BLaER1 treated with 17β-estradiol and CSF1 and Interleukin-3, amounts not matched to agents 10 nM and 100 nM (cell line): ENCODE measurements around the gene DDX59.

Source experiments
- H3K27ac ChIP-seq, 11 experiments: shearing (Covaris generic); formaldehyde crosslinking; 2 replicates each; pipeline ENCODE4 v1.8.1; 2022
- H3K27me3 ChIP-seq, 11 experiments: shearing (Covaris generic); formaldehyde crosslinking; 2 replicates each; pipeline ENCODE4 v1.8.1; 2022
- H3K36me3 ChIP-seq, 11 experiments: shearing (Covaris generic); formaldehyde crosslinking; 2 replicates each; pipeline ENCODE4 v1.8.1; 2022
- H3K4me1 ChIP-seq, 10 experiments: shearing (Covaris generic); formaldehyde crosslinking; 2 replicates each; pipeline ENCODE4 v1.8.1; 2022
- H3K4me2 ChIP-seq, 11 experiments: shearing (Covaris generic); formaldehyde crosslinking; 2 replicates each; pipeline ENCODE4 v1.8.1; 2022
- H3K4me3 ChIP-seq, 10 experiments: shearing (Covaris generic); formaldehyde crosslinking; 2 replicates each; pipeline ENCODE4 v1.8.1; 2022
- H3K9ac ChIP-seq, 11 experiments: shearing (Covaris generic); formaldehyde crosslinking; 2 replicates each; pipeline ENCODE4 v1.8.1; 2022
- H3K9me3 ChIP-seq, 11 experiments: shearing (Covaris generic); formaldehyde crosslinking; replicated peaks in 1 of 11; 2 replicates each; pipeline ENCODE4 v1.8.1; 2022
- H4K20me1 ChIP-seq, 11 experiments: shearing (Covaris generic); formaldehyde crosslinking; 2 replicates each; pipeline ENCODE4 v1.8.1; 2022
- Cebpa-rat ChIP-seq, 11 experiments: shearing (Covaris generic); IDR thresholded peaks; 2 replicates each; pipeline ENCODE4 v1.8.1; 2022

DDX59 gene

DNA sequence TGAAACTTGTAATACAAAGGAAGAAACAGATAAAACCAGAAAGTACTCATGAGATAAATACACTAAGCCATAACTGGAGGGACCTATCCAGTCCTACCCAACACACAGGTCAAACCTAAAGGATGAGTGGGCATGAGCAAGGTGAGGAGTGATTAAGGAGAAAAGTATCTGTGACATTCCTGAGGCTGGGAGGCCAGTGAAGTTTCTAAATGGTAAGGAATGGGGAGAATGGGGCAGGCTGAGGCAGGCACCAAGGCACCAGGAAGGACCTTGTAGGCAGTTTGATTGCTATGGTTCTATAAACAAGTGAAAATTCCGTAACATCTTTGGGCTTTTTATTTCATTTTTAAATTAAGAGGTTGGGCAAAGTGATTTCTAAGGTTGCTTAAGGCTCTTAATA lies 10.4 kb downstream of the DDX59 start:
- TF ChIP-seq Cebpa-rat (IDR thresholded peaks at IDR 0.05) = no peak
- no peak overlapping the region for H3K4me2 ChIP-seq
- H3K9ac ChIP-seq = no peak overlapping the region
- peaks cover 0 to 16% (median 0%) of the 10 kb centered on the region in 11 experiments; a peak in 5 of 22 replicates for H4K20me1 ChIP-seq
- no peaks in the 10 kb centered on the region for H3K27me3 ChIP-seq
- H3K36me3 ChIP-seq = peaks cover 81 to 100% (median 96%) of the 10 kb centered on the region in 11 experiments
- peaks cover 0 to 19% (median 10%) of the 10 kb centered on the region in 10 experiments; a peak in 11 of 20 replicates for H3K4me1 ChIP-seq
- H3K9me3 ChIP-seq = no peaks in the 10 kb centered on the region
- no peak overlapping the region for H3K4me3 ChIP-seq
- H3K27ac ChIP-seq = no peak overlapping the region

DNA sequence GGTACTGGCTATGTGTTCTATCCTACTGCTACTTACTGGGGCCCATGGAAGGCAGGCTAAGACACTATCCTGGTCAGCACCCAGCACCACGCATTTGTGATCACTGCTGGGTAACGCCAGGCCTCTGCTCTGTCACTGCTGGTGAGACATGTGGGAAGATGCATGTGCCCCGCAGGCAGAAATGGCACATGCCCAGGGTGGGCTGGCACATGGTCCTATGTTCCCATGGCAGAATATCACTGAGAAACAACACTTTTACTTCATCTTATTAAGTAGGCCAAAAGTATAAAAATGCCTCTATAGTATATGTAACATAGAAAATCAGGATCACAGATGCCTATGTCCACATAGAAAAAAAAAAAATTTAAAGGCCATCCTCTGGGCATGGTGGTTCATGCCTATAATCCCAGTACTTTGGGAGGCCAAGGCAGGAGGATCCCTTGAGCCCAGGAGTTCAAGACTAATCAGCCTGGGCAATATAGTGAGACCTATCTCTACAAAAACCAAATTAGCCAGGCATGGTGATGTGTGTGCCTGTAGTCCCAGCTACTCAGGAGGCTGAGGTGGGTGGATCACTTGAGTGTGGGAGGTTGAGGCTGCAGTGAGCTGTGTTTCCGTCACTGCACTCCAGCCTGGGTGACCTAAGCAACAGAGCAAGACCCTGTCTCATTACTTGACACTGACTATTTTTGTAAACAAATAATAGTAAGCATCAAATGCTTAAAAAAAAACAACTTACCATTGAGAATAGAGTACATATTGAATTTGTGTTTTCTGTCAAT lies 11.5 kb downstream of the DDX59 start:
- Histone ChIP-seq H3K36me3 (peaks cover 77 to 100% (median 94%) of the 10 kb centered on the region in 11 experiments), H3K4me3 (no peak overlapping the region), H3K4me2 (no peak overlapping the region), H3K9me3 (no peaks in the 10 kb centered on the region), H3K27me3 (no peaks in the 10 kb centered on the region), H4K20me1 (peaks cover 0 to 16% (median 0%) of the 10 kb centered on the region in 11 experiments; a peak in 5 of 22 replicates), H3K4me1 (peaks cover 0 to 17% (median 11%) of the 10 kb centered on the region in 10 experiments; a peak in 11 of 20 replicates), H3K9ac (no peak overlapping the region), H3K27ac (no peak overlapping the region)
- no peak for TF ChIP-seq Cebpa-rat (IDR thresholded peaks at IDR 0.05)

- peaks cover 0 to 17% (median 11%) of the 10 kb centered on the region in 10 experiments; a peak in 11 of 20 replicates for H3K4me1 ChIP-seq
- H4K20me1 ChIP-seq = no peaks in the 10 kb centered on the region
- H3K27ac ChIP-seq = peak overlapping the region in 6 of 11 experiments; percentile 11 to 59 (median 38); a peak in 8 of 22 replicates
- peak overlapping the region in 1 of 11 experiments; percentile 34; a peak in 2 of 22 replicates for H3K9ac ChIP-seq
- peaks cover 46 to 98% (median 78%) of the 10 kb centered on the region in 11 experiments for H3K36me3 ChIP-seq
- no peak overlapping the region for H3K4me3 ChIP-seq
- no peaks in the 10 kb centered on the region for H3K27me3 ChIP-seq
- H3K4me2 ChIP-seq = peak overlapping the region in 4 of 11 experiments; percentile 1 to 26 (median 20); a peak in 7 of 22 replicates
- H3K9me3 ChIP-seq = no peaks in the 10 kb centered on the region
- TF ChIP-seq Cebpa-rat (IDR thresholded peaks at IDR 0.05) = no peak
Measured at GRCh38 chr1:200654660-200655059, 15.0 kb downstream of the DDX59 start.

GRCh38 chr1:200653022-200653462 lies 16.7 kb downstream of the DDX59 start:
- no peaks in the 10 kb centered on the region for H3K27me3 ChIP-seq
- H3K4me3 ChIP-seq = no peak overlapping the region
- H3K9ac ChIP-seq = no peak overlapping the region
- peaks cover 0 to 17% (median 11%) of the 10 kb centered on the region in 10 experiments; a peak in 11 of 20 replicates for H3K4me1 ChIP-seq
- no peak overlapping the region for H3K27ac ChIP-seq
- no peaks in the 10 kb centered on the region for H4K20me1 ChIP-seq
- H3K4me2 ChIP-seq = no peak overlapping the region
- peaks cover 46 to 98% (median 77%) of the 10 kb centered on the region in 11 experiments for H3K36me3 ChIP-seq
- H3K9me3 ChIP-seq = no peaks in the 10 kb centered on the region
- no peak for TF ChIP-seq Cebpa-rat (IDR thresholded peaks at IDR 0.05)

DNA sequence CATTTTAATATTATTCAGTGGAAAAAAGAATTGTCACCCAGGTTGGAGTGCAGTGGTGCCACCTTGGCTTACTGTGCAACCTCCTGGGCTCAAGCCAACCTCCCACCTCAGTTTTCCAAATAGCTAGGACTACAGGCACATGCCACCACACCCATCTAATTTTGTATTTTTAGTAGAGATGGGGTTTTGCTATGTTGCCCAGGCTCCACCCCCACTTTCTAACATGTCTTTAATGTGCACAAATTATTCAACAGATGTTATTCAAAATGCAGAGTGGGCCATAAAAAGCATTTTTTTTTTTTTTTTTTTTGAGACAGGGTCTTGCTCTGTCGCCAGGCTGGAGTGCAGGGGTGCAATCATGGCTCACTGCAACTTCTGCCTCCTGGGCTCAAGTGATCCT lies 17.3 kb downstream of the DDX59 start:
- Histone ChIP-seq H3K36me3 (peaks cover 45 to 98% (median 77%) of the 10 kb centered on the region in 11 experiments), H3K9ac (no peak overlapping the region), H3K4me3 (no peak overlapping the region), H4K20me1 (no peaks in the 10 kb centered on the region), H3K9me3 (no peaks in the 10 kb centered on the region), H3K27me3 (no peaks in the 10 kb centered on the region), H3K4me1 (peaks cover 0 to 17% (median 11%) of the 10 kb centered on the region in 10 experiments; a peak in 11 of 20 replicates), H3K27ac (no peak overlapping the region), H3K4me2 (no peak overlapping the region)
- TF ChIP-seq Cebpa-rat (IDR thresholded peaks at IDR 0.05) = no peak

DNA sequence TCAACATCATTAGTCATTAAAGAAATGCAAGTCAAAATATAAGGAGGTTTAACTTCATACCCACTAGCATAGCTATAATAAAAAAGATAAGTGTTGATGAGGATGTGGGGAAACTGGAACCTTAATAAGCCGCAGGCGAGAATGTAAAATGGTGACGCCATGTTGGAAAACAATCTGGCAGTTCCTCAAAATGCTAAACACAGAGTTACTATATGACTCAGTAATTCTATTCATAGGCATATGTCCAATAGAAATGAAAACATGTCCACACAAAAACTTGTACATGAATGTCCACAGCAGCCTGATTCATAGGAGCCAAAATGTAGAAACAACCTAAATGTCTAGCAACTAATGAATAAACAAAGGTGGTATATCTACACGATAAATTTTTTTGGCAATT lies 23.2 kb downstream of the DDX59 start:
- no peak for TF ChIP-seq Cebpa-rat (IDR thresholded peaks at IDR 0.05)

GRCh38 chr1:200644021-200644420 lies 25.7 kb downstream of the DDX59 start:
- Histone ChIP-seq H3K36me3 (peaks cover 19 to 71% (median 48%) of the 10 kb centered on the region in 11 experiments), H3K9me3 (no peaks in the 10 kb centered on the region), H3K27me3 (no peaks in the 10 kb centered on the region), H3K27ac (no peak overlapping the region), H4K20me1 (no peaks in the 10 kb centered on the region), H3K9ac (no peak overlapping the region), H3K4me1 (peaks cover 0 to 58% (median 23%) of the 10 kb centered on the region in 10 experiments; a peak in 13 of 20 replicates), H3K4me2 (no peak overlapping the region), H3K4me3 (no peak overlapping the region)
- TF ChIP-seq Cebpa-rat (IDR thresholded peaks at IDR 0.05) = no peak

More for the DNA sequence above, 23.2 kb downstream of the DDX59 start:
- H3K27me3 ChIP-seq = no peaks in the 10 kb centered on the region
- H3K9ac ChIP-seq = no peak overlapping the region
- H3K9me3 ChIP-seq = no peaks in the 10 kb centered on the region
- H3K4me3 ChIP-seq = no peak overlapping the region
- H4K20me1 ChIP-seq = no peaks in the 10 kb centered on the region
- H3K27ac ChIP-seq = peak overlapping the region in 3 of 11 experiments; percentile 50 to 56 (median 51); a peak in 5 of 22 replicates
- H3K4me2 ChIP-seq = peak overlapping the region in 3 of 11 experiments; percentile 15 to 54 (median 47); a peak in 4 of 22 replicates
- peaks cover 0 to 33% (median 8%) of the 10 kb centered on the region in 10 experiments; a peak in 11 of 20 replicates for H3K4me1 ChIP-seq
- peaks cover 30 to 84% (median 63%) of the 10 kb centered on the region in 11 experiments for H3K36me3 ChIP-seq

DNA sequence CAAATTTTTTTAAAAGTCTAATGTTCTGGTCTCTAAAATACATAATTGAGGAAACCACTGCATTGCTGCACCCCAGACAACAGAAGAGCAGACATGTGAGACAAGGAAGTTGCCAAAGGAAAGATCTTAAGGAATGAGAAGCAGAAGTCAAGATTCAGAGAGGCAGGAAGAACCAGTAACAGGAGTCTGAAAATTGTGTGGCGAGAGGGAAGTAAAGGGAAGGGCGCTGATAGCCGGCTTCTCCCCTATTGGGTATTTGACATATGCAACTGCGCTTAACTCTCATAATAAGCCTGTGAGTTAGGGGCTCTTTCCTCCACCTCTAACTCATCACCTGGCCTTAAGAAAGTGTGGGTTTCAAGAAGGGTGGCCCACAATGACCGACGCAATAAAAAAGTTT lies 27.2 kb downstream of the DDX59 start:
- H3K9ac ChIP-seq = no peak overlapping the region
- TF ChIP-seq Cebpa-rat (IDR thresholded peaks at IDR 0.05) = no peak
- H3K27ac ChIP-seq = peak overlapping the region in 5 of 11 experiments; percentile 2 to 52 (median 44); a peak in 8 of 22 replicates
- no peak overlapping the region for H3K4me3 ChIP-seq
- H4K20me1 ChIP-seq = no peaks in the 10 kb centered on the region
- H3K4me2 ChIP-seq = peak overlapping the region in 5 of 11 experiments; percentile 44 to 79 (median 57); a peak in 10 of 22 replicates
- peaks cover 5 to 55% (median 34%) of the 10 kb centered on the region in 11 experiments; a peak in 20 of 22 replicates for H3K36me3 ChIP-seq
- H3K4me1 ChIP-seq = peaks cover 0 to 60% (median 23%) of the 10 kb centered on the region in 10 experiments; a peak in 13 of 20 replicates
- H3K27me3 ChIP-seq = no peaks in the 10 kb centered on the region
- no peaks in the 10 kb centered on the region for H3K9me3 ChIP-seq

- Histone ChIP-seq H3K4me1 (peaks cover 0 to 47% (median 23%) of the 10 kb centered on the region in 10 experiments; a peak in 13 of 20 replicates), H3K27ac (peak overlapping the region in 4 of 11 experiments; percentile 73 to 86 (median 84); a peak in 6 of 22 replicates), H3K4me3 (no peak overlapping the region), H3K9me3 (no peaks in the 10 kb centered on the region), H3K36me3 (peaks cover 2 to 40% (median 19%) of the 10 kb centered on the region in 11 experiments; a peak in 19 of 22 replicates), H3K27me3 (no peaks in the 10 kb centered on the region), H3K4me2 (peak overlapping the region in 4 of 11 experiments; percentile 57 to 67 (median 62); a peak in 8 of 22 replicates), H3K9ac (no peak overlapping the region), H4K20me1 (no peaks in the 10 kb centered on the region)
- TF ChIP-seq Cebpa-rat (IDR thresholded peaks at IDR 0.05) = no peak
Measured at GRCh38 chr1:200640963-200641401, 28.7 kb downstream of the DDX59 start.
